K562 (cell line): ENCODE data around the gene COL16A1. TPM values are rescaled to one million over a fixed set of nuclear protein-coding genes. Genes with fewer than 3 reads are reported as not detected.

ENCODE experiments used
- ATAC-seq: fragments of 200-7000 bp; cut with Tn5 transposase; 3 replicates; pipeline ENCODE4 v1.9.1; 2020; ENCODE audit warnings: moderate library complexity
- BruUV-seq: library from RNA; stranded (reverse); fragments of 400-500 nt; replicated peaks from 2 replicates; lab custom pipeline; 2021; lab: Mats Ljungman, UMichigan
- CTCF ChIA-PET: fragments of 300-600 bp; formaldehyde crosslinking; extraction: SDS; loops from one replicate; lab custom pipeline; 2021; ENCODE audit warnings: low intra/inter-chr PET ratio; lab: Yijun Ruan, JAX
- POLR2A ChIA-PET: fragments of 300-600, 350-650 bp; sonication (Branson Sonifier 250); formaldehyde crosslinking; extraction: SDS; loops from one replicate; lab custom pipeline; 2021; ENCODE audit warnings: antibody characterized with exemption, inconsistent platforms; lab: Yijun Ruan, JAX
- DNase-seq, 4 experiments: peaks; one replicate each; pipeline versions ENCODE4 v3.0.0 to v3.0.0-alpha.2; 2011 to 2018; ENCODE audit warnings: low spot score in 3 of 4, mixed read lengths in 3 of 4; ENCODE audit errors: extremely low read depth in 1 of 4
- FAIRE-seq: peaks from 2 replicates; lab custom pipeline; 2011; peaks lifted over from hg19 to GRCh38; lab: Jason Lieb, UNC
- H2AFZ ChIP-seq: 2 replicates; pipeline ENCODE4 v1.6.0; 2011; ENCODE audit warnings: low read depth, low read length, control low read depth, inconsistent platforms
- H3K27ac ChIP-seq: fragments of 200-600 bp; 3 replicates; pipeline ENCODE4 v1.8.0; 2011; ENCODE audit warnings: low read depth, mild to moderate bottlenecking, control low read depth, inconsistent platforms, low read length, moderate library complexity, mixed read lengths; ENCODE audit errors: extremely low read depth
- H3K27me3 ChIP-seq, 2 experiments: fragments of 300-600 bp in 1 of 2; 2 replicates in 1 of 2; 3 replicates in 1 of 2; pipeline versions ENCODE4 v1.6.0 to v1.8.0; 2011; ENCODE audit warnings: inconsistent platforms in 2 of 2, low read length in 2 of 2, mild to moderate bottlenecking in 1 of 2, mixed read lengths in 1 of 2, moderate library complexity in 1 of 2; ENCODE audit not compliant: control insufficient read depth in 2 of 2, insufficient read depth in 2 of 2
- H3K36me3 ChIP-seq: fragments of 300-600 bp; 3 replicates; pipeline ENCODE4 v1.8.0; 2011; ENCODE audit warnings: mild to moderate bottlenecking, low read length, inconsistent platforms; ENCODE audit not compliant: control insufficient read depth, insufficient read depth
- H3K4me1 ChIP-seq, 2 experiments: fragments of 200-600 bp in 1 of 2; replicated peaks in 1 of 2; 2 replicates in 1 of 2; 3 replicates in 1 of 2; pipeline versions ENCODE4 v1.5.1 to v1.8.0; 2011; ENCODE audit warnings: inconsistent platforms in 2 of 2, low read length in 2 of 2, mild to moderate bottlenecking in 1 of 2, mixed read lengths in 1 of 2, moderate library complexity in 1 of 2; ENCODE audit not compliant: control insufficient read depth in 2 of 2, insufficient read depth in 2 of 2
- H3K4me2 ChIP-seq: 2 replicates; pipeline ENCODE4 v1.6.1; 2011; ENCODE audit warnings: low read length, control low read depth, inconsistent platforms, mixed read lengths; ENCODE audit not compliant: insufficient read depth
- H3K4me3 ChIP-seq: fragments of 200-600 bp; sonication (generic), shearing (Covaris generic); 2 replicates; pipeline ENCODE4 v1.5.1; 2016; ENCODE audit warnings: control low read depth, inconsistent platforms
- H3K79me2 ChIP-seq: fragments of 200-600 bp; 3 replicates; pipeline ENCODE4 v1.8.0; 2011; ENCODE audit warnings: low read length, inconsistent platforms; ENCODE audit not compliant: control insufficient read depth, insufficient read depth
- H3K9ac ChIP-seq, 2 experiments: 2 replicates each; pipeline versions ENCODE4 v1.6.0 to v1.6.1; 2011; ENCODE audit warnings: low read depth in 2 of 2, low read length in 2 of 2, control low read depth in 1 of 2, inconsistent platforms in 1 of 2, mild to moderate bottlenecking in 1 of 2, mixed read lengths in 1 of 2; ENCODE audit not compliant: insufficient read depth in 1 of 2
- H3K9me1 ChIP-seq: one replicate; pipeline ENCODE4 v1.6.0; 2011; ENCODE audit warnings: inconsistent platforms, mild to moderate bottlenecking, low read length, moderate library complexity; ENCODE audit not compliant: control insufficient read depth, insufficient read depth
- H3K9me3 ChIP-seq: replicated peaks from 2 replicates; pipeline ENCODE4 v1.5.1; 2011; ENCODE audit warnings: low read depth, low read length, inconsistent platforms; ENCODE audit not compliant: control insufficient read depth, insufficient read depth
- H4K20me1 ChIP-seq: replicated peaks from 2 replicates; pipeline ENCODE4 v1.6.1; 2011; ENCODE audit warnings: low read length, inconsistent platforms, mixed read lengths; ENCODE audit not compliant: control insufficient read depth, insufficient read depth
- BMI1 ChIP-seq: fragments of 150-350 bp; IDR thresholded peaks from 2 replicates; pipeline ENCODE4 v1.6.1; 2014; ENCODE audit warnings: low read length
- BRF1 ChIP-seq: IDR thresholded peaks from 3 replicates; pipeline ENCODE4 v1.6.1; 2011; ENCODE audit warnings: borderline replicate concordance, mild to moderate bottlenecking; ENCODE audit not compliant: insufficient read length; ENCODE audit errors: extremely low read depth
- DNMT1 ChIP-seq: fragments of 450-650 bp; IDR thresholded peaks from 2 replicates; pipeline ENCODE4 v1.6.1; 2016; ENCODE audit warnings: antibody characterized with exemption, mild to moderate bottlenecking
- GTF2E2 ChIP-seq: fragments of 200-800 bp; sonication (Bioruptor generic); IDR thresholded peaks from 2 replicates; pipeline ENCODE4 v1.6.1; 2016; ENCODE audit warnings: missing genetic modification characterization, missing compliant biosample characterization
- JUND ChIP-seq, 2 experiments: IDR thresholded peaks; 2 replicates in 1 of 2; 3 replicates in 1 of 2; pipeline ENCODE4 v1.6.1; 2011; ENCODE audit warnings: borderline replicate concordance in 2 of 2, low read depth in 2 of 2, low read length in 2 of 2, improper control_type of control experiment in 1 of 2, missing biosample characterization in 1 of 2, missing genetic modification characterization in 1 of 2, missing genetic modification reagents in 1 of 2
- MYC ChIP-seq, 2 experiments: fragments of 250-450 bp in 1 of 2; sonication (Bioruptor Pico) in 1 of 2; IDR thresholded peaks; 2 replicates each; pipeline versions ENCODE4 v1.5.1 to v1.6.1; 2012 to 2021; ENCODE audit warnings: low read depth in 2 of 2, borderline replicate concordance in 1 of 2, improper control_type of control experiment in 1 of 2, low read length in 1 of 2, mild to moderate bottlenecking in 1 of 2, moderate library complexity in 1 of 2
- NR2C2 ChIP-seq, 2 experiments: fragments of 200-800 bp in 1 of 2; sonication (Bioruptor generic) in 1 of 2; sonication (generic) in 1 of 2; formaldehyde crosslinking in 1 of 2; IDR thresholded peaks; 2 replicates each; pipeline versions ENCODE4 v1.6.1 to v1.8.0; 2016 to 2022; ENCODE audit warnings: mild to moderate bottlenecking in 1 of 2, missing compliant biosample characterization in 1 of 2, missing genetic modification characterization in 1 of 2, missing genetic modification reagents in 1 of 2
- PURB ChIP-seq: sonication (generic); formaldehyde crosslinking; IDR thresholded peaks from 2 replicates; pipeline ENCODE4 v1.9.0; 2021; ENCODE audit warnings: low read depth, mild to moderate bottlenecking, missing genetic modification reagents
- RAD21 ChIP-seq, 2 experiments: fragments of 250-450 bp in 1 of 2; fragments of 450-650 bp in 1 of 2; sonication (Bioruptor Pico) in 1 of 2; formaldehyde crosslinking in 1 of 2; IDR thresholded peaks in 1 of 2; conservative IDR thresholded peaks in 1 of 2; 2 replicates each; pipeline versions ENCODE4 v1.4.0 to v1.8.0; 2020 to 2022; ENCODE audit warnings: mild to moderate bottlenecking in 2 of 2, moderate library complexity in 1 of 2
- TEAD4 ChIP-seq, 2 experiments: sonication (generic) in 1 of 2; formaldehyde crosslinking in 1 of 2; IDR thresholded peaks; 2 replicates each; pipeline versions ENCODE4 v1.6.1 to v1.8.0; 2012 to 2022; ENCODE audit warnings: borderline replicate concordance in 1 of 2, inconsistent platforms in 1 of 2, low read length in 1 of 2, mild to moderate bottlenecking in 1 of 2, missing genetic modification reagents in 1 of 2
- ZC3H8 ChIP-seq: fragments of 450-650 bp; IDR thresholded peaks from 2 replicates; pipeline ENCODE4 v1.6.1; 2017
- ZFPM2 ChIP-seq: fragments of 250-450 bp; sonication (Bioruptor Pico); IDR thresholded peaks from 2 replicates; pipeline ENCODE4 v1.5.1; 2022; ENCODE audit warnings: mild to moderate bottlenecking
- ZFX ChIP-seq: sonication (generic); formaldehyde crosslinking; IDR thresholded peaks from 2 replicates; pipeline ENCODE4 v1.8.0; 2022; ENCODE audit warnings: mild to moderate bottlenecking, missing genetic modification reagents, moderate library complexity
- WGBS: fragments of 100-300 bp; shearing (Covaris generic); methylation state at CpG from one replicate; pipeline ENCODE4 v1.1.6; 2016; ENCODE audit warnings: low coverage, mixed read lengths; ENCODE audit not compliant: insufficient coverage; ENCODE audit errors: missing lambda C conversion rate; 5-methylcytosine and 5-hydroxymethylcytosine counted together
- in situ Hi-C: fragments of 300-500 bp; cut with MboI; formaldehyde crosslinking; loops from 4 replicates; pipeline ENCODE4 v1.15.0; 2018; ENCODE audit warnings: inconsistent platforms, mixed read lengths
- intact Hi-C: fragments of 100-400 bp; cut with micrococcal nuclease; formaldehyde crosslinking; loops from 2 replicates; pipeline ENCODE4 v1.14.2; 2022
- polyA plus RNA-seq, 8 experiments: library from polyadenylated mRNA; depleted of rRNA in 4 of 8; stranded (reverse) in 5 of 8; unstranded in 3 of 8; fragments of >200 nt; fragmentation: Nextera tagmentation in 2 of 8; fragmentation: Illumina TruSeq in 1 of 8; extraction: Ambion mirVana in 2 of 8; extraction: Trizol in 1 of 8; gene quantifications; 2 replicates each; pipeline versions ENCODE4 v1.2.1 to v1.2.3, GENCODE V29; 2011 to 2014; ENCODE audit warnings: inconsistent platforms in 1 of 8, missing spikeins in 1 of 8
- total RNA-seq, 7 experiments: library from RNA; depleted of rRNA in 6 of 7; stranded (reverse); fragments of >200 nt in 6 of 7; fragmentation: Illumina TruSeq in 2 of 7; extraction: Trizol in 2 of 7; gene quantifications; 2 replicates each; pipeline versions ENCODE4 v1.2.1 to v1.2.3, GENCODE V29; 2011 to 2021; ENCODE audit warnings: low replicate concordance in 1 of 7
- TF ChIP-seq, protein P1 (sequence below), 3 experiments: fragments of 200-800 bp in 1 of 3; sonication (Bioruptor generic) in 1 of 3; sonication (generic) in 1 of 3; formaldehyde crosslinking in 1 of 3; IDR thresholded peaks; 2 replicates each; pipeline versions ENCODE4 v1.6.1 to v1.8.0; 2016 to 2022; ENCODE audit warnings: mild to moderate bottlenecking in 2 of 3, missing compliant biosample characterization in 2 of 3, missing genetic modification characterization in 2 of 3, missing genetic modification reagents in 1 of 3
- TF ChIP-seq, protein P2 (sequence below), 3 experiments: IDR thresholded peaks in 2 of 3; conservative IDR thresholded peaks in 1 of 3; 2 replicates each; pipeline ENCODE4 v1.5.1; 2011 to 2012; ENCODE audit warnings: low read length in 3 of 3, mild to moderate bottlenecking in 3 of 3, control low read depth in 2 of 3, improper control_type of control experiment in 1 of 3, inconsistent platforms in 1 of 3, low read depth in 1 of 3, mixed read lengths in 1 of 3, moderate library complexity in 1 of 3; ENCODE audit not compliant: insufficient read depth in 2 of 3

Gene COL16A1
- total and polyA plus RNA-seq, 9 of the 15 experiments (the other 6 are each of a cell fraction or from before 2014, with no cell fraction given) = 0.11 to 0.60 (median 0.11) TPM; not detected in 6

- peak; percentile 94 for ATAC-seq
- CTCF ChIA-PET = interaction anchor here (0.6 to 0.8 kb wide), 2 partner anchors 69 to 112 kb away, joined by 3 to 6 read pairs; no protein-coding TSS in a partner anchor
- 35% methylated on average over 4 of the region's 4 CpGs for WGBS
- DNase-seq = peak; percentile 64 to 76 (median 73)
- peak overlapping the region in 1 of 2 experiments; percentile 18; a peak in 1 of 4 replicates for H3K9ac ChIP-seq
- in situ Hi-C loops (no loop called here), intact Hi-C loops (loop anchor here (5.0 kb wide), 1 partner anchor 71 kb away; no protein-coding TSS in a partner anchor)
- H3K4me1 ChIP-seq = peaks cover 0 to 2% of the 10 kb centered on the region in 2 experiments; a peak in 1 of 5 replicates
- peaks cover 6% of the 10 kb centered on the region for H3K9me1 ChIP-seq
- H3K27ac ChIP-seq = no peak overlapping the region; the same call in 2 of the 3 replicates
- H2AFZ ChIP-seq = no peak overlapping the region
- peaks cover 16% of the 10 kb centered on the region; the same call in 2 of the 3 replicates for H3K79me2 ChIP-seq
- no peaks in the 10 kb centered on the region for H3K27me3 ChIP-seq
- POLR2A ChIA-PET = interaction anchor here (0.6 to 1.3 kb wide), 3 partner anchors 10 to 121 kb away, joined by 3 read pairs; partner anchors contain the start of gene PEF1
- H4K20me1 ChIP-seq = peaks cover 6% of the 10 kb centered on the region; the same call in 1 of the 2 replicates
- H3K4me3 ChIP-seq = no peak overlapping the region
- H3K4me2 ChIP-seq = no peak overlapping the region
- no peaks in the 10 kb centered on the region for H3K9me3 ChIP-seq
- FAIRE-seq = peak; percentile 88
- BruUV-seq = no TSS peak
- peaks cover 64% of the 10 kb centered on the region; the same call in 2 of the 3 replicates for H3K36me3 ChIP-seq
- TF ChIP-seq TEAD4 (IDR thresholded peaks at IDR 0.05; ENCODE audit: low read length) (0 out of 2 replicates have a peak, but pooled peaks have one; percentile 22), TEAD4 (CRISPR knock-in tag; IDR thresholded peaks at IDR 0.05; ENCODE audit: borderline replicate concordance) (no peak), MYC (IDR thresholded peaks at IDR 0.05; ENCODE audit: low read depth, low read length) (peak; percentile 28; the same call in 1 of the 2 replicates), MYC (CRISPR knock-in tag; IDR thresholded peaks at IDR 0.05; ENCODE audit: borderline replicate concordance, low read depth) (no peak), ZFPM2 (CRISPR knock-in tag) (no peak), NR2C2 (CRISPR knock-in tag; IDR thresholded peaks at IDR 0.05) (no peak), NR2C2 (tag; IDR thresholded peaks at IDR 0.05) (no peak), BRF1 (no peak), DNMT1 (no peak), BMI1 (no peak), ZFX (CRISPR knock-in tag) (peak; percentile 75), GTF2E2 (tag) (no peak), PURB (CRISPR knock-in tag) (no peak), JUND (IDR thresholded peaks at IDR 0.05; ENCODE audit: borderline replicate concordance, low read depth, low read length) (0 out of 2 replicates have a peak, but pooled peaks have one; percentile 11), JUND (tag; IDR thresholded peaks at IDR 0.05; ENCODE audit: borderline replicate concordance, low read depth, low read length) (no peak), ZC3H8 (no peak), RAD21 (CRISPR knock-in tag; conservative IDR thresholded peaks at IDR 0.05 in 1 of 2, IDR thresholded peaks at IDR 0.05 in 1 of 2) (peak in 1 of 2 experiments; percentile 56; a peak in 3 of 4 replicates)
- TF ChIP-seq, protein P1, sequence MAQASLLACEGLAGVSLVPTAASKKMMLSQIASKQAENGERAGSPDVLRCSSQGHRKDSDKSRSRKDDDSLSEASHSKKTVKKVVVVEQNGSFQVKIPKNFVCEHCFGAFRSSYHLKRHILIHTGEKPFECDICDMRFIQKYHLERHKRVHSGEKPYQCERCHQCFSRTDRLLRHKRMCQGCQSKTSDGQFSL (CRISPR knock-in tag; IDR thresholded peaks at IDR 0.05) = no peak
- TF ChIP-seq, protein P1 (tag; IDR thresholded peaks at IDR 0.05) = no peak
- TF ChIP-seq, protein P2, sequence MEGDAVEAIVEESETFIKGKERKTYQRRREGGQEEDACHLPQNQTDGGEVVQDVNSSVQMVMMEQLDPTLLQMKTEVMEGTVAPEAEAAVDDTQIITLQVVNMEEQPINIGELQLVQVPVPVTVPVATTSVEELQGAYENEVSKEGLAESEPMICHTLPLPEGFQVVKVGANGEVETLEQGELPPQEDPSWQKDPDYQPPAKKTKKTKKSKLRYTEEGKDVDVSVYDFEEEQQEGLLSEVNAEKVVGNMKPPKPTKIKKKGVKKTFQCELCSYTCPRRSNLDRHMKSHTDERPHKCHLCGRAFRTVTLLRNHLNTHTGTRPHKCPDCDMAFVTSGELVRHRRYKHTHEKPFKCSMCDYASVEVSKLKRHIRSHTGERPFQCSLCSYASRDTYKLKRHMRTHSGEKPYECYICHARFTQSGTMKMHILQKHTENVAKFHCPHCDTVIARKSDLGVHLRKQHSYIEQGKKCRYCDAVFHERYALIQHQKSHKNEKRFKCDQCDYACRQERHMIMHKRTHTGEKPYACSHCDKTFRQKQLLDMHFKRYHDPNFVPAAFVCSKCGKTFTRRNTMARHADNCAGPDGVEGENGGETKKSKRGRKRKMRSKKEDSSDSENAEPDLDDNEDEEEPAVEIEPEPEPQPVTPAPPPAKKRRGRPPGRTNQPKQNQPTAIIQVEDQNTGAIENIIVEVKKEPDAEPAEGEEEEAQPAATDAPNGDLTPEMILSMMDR (IDR thresholded peaks at IDR 0.05 in 2 of 3, conservative IDR thresholded peaks at IDR 0.05 in 1 of 3; ENCODE audit: insufficient read depth in 2 of 3, low read depth in 1 of 3, low read length in 3 of 3) = peak; percentile 76 to 92 (median 78)
Measured at GRCh38 chr1:31633117-31633516, 70.7 kb downstream of the COL16A1 start.
